Amniotic epithelial cell (primary cell): ENCODE measurements around the gene DNAAF5.
"Not testable (repeated sequence)": the region's sequence is repeated elsewhere in the genome, so short reads cannot be mapped to it uniquely, and the experiment has no call there.

Experiments
- DNase-seq: peaks from one replicate; pipeline ENCODE4 v3.0.0-alpha.2; 2010; ENCODE audit warnings: low read depth

Gene DNAAF5

DNA sequence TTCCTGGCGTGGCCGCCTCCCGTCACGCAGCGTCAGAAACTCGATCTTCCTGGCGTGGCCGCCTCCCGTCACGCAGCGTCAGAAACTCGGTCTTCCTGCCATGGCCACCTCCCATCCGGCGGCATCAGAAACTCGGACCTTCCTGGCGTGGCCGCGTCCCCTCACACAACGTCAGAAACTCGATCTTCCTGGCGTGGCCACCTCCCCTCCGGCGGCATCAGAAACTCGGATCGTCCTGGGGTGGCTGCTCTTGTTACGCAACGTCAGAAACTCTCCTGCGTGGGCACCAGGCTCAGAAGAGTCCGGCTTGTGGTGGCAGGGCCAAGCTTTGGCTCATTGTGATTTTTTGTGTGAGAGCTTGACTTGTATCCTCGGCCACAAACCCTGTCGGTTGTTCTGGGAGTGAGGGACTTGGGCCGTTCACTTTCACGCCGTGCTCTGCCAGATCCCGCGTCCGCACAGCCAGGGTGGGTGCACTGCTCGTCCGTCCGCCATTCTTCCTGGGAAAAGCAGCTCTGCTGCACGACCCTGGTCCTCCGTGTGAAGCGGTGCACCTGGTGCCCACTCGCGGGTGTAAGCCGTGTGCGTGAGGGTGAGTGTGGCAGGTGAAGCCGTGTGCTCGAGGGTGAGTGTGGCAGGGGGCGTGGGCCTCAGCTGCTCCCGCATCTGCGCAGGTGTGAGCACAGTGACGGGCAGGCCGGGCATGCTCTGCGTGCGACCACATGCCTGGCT, 56.4 kb downstream of the DNAAF5 start:
- no peak for DNase-seq

- no peak for DNase-seq
These were observed 57.3 kb downstream of the DNAAF5 start for GRCh38 chr7:783556-784490.

DNA sequence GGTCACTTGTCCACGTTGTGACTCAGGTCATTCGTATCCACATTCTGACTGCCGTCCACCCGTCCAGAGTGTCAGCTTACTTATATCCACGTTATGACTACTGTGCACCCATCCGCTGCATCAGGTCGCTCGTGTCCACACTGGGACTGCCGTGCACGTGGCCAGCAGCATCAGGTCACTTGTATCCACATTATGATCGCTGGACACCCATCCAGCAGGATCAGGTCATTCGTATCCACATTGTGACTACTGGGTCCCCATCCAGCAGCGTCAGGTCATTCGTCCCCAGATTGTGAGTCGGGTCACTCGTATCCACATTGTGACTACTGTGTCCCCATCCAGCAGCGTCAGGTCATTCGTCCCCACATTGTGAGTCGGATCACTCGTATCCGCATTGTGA, 58.5 kb downstream of the DNAAF5 start:
- no peak for DNase-seq

GRCh38 chr7:785416-785815, 58.9 kb downstream of the DNAAF5 start:
- DNase-seq = no peak

DNA sequence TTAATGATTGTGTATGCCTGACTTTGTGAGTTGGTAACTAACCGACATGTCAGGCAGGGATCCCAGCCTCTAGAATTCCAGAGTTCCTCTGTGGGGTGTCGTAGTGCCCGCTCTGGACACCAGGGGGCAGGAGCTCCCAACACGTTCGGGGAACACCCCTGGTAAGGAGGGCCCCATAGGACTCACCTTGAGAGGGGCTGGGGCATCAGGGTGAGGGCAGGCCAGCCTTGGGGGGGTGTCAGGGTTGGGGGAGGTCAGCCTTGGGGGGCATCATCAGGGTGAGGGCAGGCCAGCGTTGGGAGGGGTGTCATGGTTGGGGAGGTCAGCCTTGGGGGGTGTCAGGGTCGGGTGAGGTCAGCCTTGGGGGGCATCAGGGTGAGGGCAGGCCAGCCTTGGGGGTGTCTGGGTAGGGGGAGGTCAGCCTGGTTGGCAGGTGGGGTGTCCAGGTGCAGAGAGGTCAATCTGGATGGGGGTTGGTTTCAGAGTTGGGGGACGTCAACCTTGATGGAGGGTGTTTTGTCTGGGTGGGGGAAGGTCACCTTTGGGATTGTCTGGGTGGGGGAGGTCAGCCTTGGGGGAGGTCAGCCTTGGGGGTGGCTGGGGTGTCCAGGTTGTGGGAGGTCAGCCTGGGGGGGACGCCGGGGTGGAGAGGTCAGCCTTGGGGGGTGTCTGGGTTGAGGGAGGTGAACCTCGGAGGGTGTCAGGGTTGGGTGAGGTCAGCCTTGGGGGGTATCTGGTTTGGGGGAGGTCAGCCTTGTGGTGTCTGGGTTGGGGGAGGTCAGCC, 60.2 kb downstream of the DNAAF5 start:
- peak; percentile 45 for DNase-seq

- DNase-seq = no peak
These were observed 61.1 kb downstream of the DNAAF5 start for GRCh38 chr7:787332-788240.

- DNase-seq = no peak
These were observed 65.0 kb downstream of the DNAAF5 start for GRCh38 chr7:791519-791918.

GRCh38 chr7:794207-794606, 67.7 kb downstream of the DNAAF5 start:
- no peak for DNase-seq

GRCh38 chr7:794671-795329, 68.3 kb downstream of the DNAAF5 start:
- DNase-seq = no peak

DNA sequence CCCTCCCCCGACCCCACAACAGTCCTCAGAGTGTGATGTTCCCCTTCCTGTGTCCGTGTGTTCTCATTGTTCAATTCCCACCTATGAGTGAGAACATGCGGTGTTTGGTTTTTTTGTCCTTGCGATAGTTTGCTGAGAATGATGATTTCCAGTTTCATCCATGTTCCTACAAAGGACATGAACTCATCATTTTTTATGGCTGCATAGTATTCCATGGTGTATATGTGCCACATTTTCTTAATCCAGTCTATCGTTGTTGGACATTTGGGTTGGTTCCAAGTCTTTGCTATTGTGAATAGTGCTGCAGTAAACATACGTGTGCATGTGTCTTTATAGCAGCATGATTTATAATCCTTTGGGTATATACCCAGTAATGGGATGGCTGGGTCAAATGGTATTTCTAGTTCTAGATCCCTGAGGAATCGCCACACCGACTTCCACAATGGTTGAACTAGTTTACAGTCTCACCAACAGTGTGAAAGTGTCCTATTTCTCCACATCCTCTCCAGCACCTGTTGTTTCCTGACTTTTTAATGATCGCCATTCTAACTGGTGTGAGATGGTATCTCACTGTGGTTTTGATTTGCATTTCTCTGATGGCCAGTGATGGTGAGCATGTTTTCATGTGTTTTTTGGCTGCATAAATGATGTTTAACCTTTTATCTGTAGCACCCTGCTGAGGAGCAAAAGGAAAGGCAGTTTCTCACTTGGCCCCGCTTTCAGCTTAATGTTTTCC, 70.1 kb downstream of the DNAAF5 start:
- not testable (repeated sequence) for DNase-seq

- DNase-seq = no peak
These were observed 72.5 kb downstream of the DNAAF5 start for GRCh38 chr7:798921-799470.

- no peak for DNase-seq
These were observed 74.2 kb downstream of the DNAAF5 start for GRCh38 chr7:800692-801091.

DNA sequence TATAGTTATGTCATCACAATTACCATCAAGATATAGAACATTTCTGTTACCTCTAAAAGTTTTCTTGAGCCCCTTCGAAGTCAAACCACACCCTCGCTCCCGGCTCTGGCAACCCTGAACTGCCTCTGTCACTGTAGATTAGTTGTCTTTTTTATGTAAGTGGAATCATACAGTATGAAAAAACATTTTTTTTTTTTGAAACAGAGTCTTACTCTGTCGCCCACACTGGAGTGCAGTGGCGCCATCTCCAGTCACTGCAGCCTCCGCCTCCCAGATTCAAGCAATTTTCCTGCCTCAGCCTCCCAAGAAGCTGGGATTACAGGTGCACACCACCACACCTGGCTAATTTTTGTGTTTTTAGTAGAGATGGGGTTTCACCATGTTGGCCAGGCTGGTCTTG, 74.9 kb downstream of the DNAAF5 start:
- DNase-seq = not testable (repeated sequence)

GRCh38 chr7:801940-802381, 75.5 kb downstream of the DNAAF5 start:
- peak; percentile 40 for DNase-seq

GRCh38 chr7:802500-803242, 76.2 kb downstream of the DNAAF5 start:
- DNase-seq = no peak

DNA sequence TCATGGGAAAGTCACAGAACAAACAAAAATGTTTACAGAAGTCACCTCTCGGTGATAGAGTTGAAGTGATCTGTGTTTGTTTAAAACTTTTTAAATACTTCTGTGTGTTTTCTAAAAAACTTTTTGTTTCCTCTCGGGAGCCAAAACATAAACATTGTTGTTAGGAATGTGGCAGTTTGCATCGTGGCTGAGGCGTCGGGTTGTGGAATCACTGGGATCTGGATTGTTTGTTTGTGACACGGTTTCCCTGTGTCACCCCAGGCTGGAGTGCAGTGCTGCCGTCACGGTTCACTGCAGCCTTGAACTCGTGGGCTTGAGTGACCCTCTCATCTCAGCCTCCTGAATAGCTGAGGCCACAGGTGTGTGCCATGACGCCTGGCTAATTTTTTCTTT, 76.7 kb downstream of the DNAAF5 start:
- DNase-seq = no peak

DNA sequence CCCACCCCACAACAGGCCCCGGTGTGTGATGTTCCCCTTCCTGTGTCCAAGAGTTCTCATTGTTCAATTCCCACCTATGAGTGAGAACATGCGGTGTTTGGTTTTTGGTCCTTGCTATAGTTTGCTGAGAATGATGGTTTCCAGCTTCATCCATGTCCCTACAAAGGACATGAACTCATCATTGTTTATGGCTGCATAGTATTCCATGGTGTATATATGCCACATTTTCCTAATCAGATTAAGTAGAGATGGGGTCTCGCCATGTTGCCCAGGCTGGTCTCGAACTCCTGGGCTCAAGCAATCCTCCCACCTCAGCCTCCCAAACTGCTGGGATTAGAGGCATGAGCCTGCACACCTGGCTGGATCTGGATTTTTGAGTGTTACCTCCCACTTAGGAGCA, 77.3 kb downstream of the DNAAF5 start:
- not testable (repeated sequence) for DNase-seq

DNA sequence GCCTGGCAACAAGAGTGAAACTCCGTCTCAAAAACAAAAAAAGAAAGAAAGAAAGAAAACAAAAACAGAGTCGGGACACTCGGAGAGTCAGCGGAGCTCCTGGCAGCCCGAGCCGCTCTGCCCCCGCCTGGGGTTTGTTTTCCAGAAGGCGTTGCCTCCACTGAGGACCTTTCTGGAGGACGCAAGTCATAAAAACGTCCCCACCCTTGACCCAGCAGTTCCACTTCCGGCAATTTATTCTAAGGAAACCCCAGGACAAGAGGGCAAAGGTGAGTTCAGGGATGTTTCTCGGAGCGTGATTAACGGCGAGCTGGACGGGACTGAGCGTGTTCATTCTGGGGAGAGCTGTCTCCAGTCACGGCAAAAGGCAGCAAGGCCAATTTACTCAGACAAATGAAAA, 78.8 kb downstream of the DNAAF5 start:
- no peak for DNase-seq
